Gastrocnemius medialis (tissue), 4 donors: ENCODE measurements around the gene USP7. TPM values are rescaled to one million over a fixed set of nuclear protein-coding genes. Genes with fewer than 3 reads are reported as not detected.

Experiments
- ATAC-seq, 2 donors: fragments of 150-250 bp; one replicate each; pipeline ENCODE4 v1.9.1; 2016
- DNase-seq, 2 donors: peaks; one replicate each; pipeline ENCODE4 v3.0.0-alpha.2; 2019
- H3K27ac ChIP-seq, 4 donors: fragments of 200-600 bp; sonication (generic); 1 replicate in 1 of 4; 2 replicates in 3 of 4; pipeline ENCODE4 v1.5.1; 2016 to 2018; ENCODE audit warnings: mild to moderate bottlenecking in 2 of 4, moderate library complexity in 1 of 4
- H3K27me3 ChIP-seq, 3 donors: fragments of 200-600 bp; sonication (generic) in 2 of 3; 1 replicate in 1 of 3; 2 replicates in 2 of 3; pipeline versions ENCODE4 v1.5.1 to v1.6.0; 2016 to 2019; ENCODE audit warnings: mild to moderate bottlenecking in 1 of 3, moderate library complexity in 1 of 3
- H3K36me3 ChIP-seq, 2 donors: fragments of 200-600 bp; sonication (generic) in 1 of 2; one replicate each; pipeline ENCODE4 v1.5.1; 2017 to 2018
- H3K4me1 ChIP-seq, 2 donors: fragments of 200-600 bp; sonication (generic) in 1 of 2; one replicate each; pipeline ENCODE4 v1.5.1; 2016 to 2017; ENCODE audit warnings: mild to moderate bottlenecking in 2 of 2
- H3K4me3 ChIP-seq, 4 donors: fragments of 200-600 bp; sonication (generic) in 3 of 4; 1 replicate in 1 of 4; 2 replicates in 3 of 4; pipeline ENCODE4 v1.5.1; 2016 to 2019; ENCODE audit warnings: mild to moderate bottlenecking in 2 of 4
- H3K9me3 ChIP-seq, 3 donors: fragments of 200-600 bp; sonication (generic) in 2 of 3; 1 replicate in 1 of 3; 2 replicates in 2 of 3; pipeline ENCODE4 v1.5.1; 2016 to 2019
- POLR2A ChIP-seq, 2 donors: fragments of 450-650 bp; IDR thresholded peaks; one replicate each; pipeline ENCODE4 v1.6.1; 2017; ENCODE audit warnings: antibody characterized with exemption in 2 of 2, mild to moderate bottlenecking in 2 of 2, moderate library complexity in 2 of 2
- in situ Hi-C, 4 donors: fragments of 200-750 bp; cut with MboI; loops; one replicate each; pipeline versions ENCODE4 v1.15.0 to v1.8.0; 2017; ENCODE audit warnings: low sequenced_read_pairs in 4 of 4
- intact Hi-C: fragments of 100-400 bp; cut with DNase I; formaldehyde crosslinking; loops from one replicate; pipeline ENCODE4 v1.15.1; 2023; ENCODE audit warnings: low total_unique reads
- total RNA-seq, 4 donors: library from RNA; depleted of rRNA; stranded (reverse); fragments of >200 nt; gene quantifications; one replicate each; pipeline versions ENCODE4 v1.1.0 to v1.2.3, GENCODE V29; 2016
- TF ChIP-seq, protein P1 (sequence below), 5 experiments: fragments of 450-650 bp in 3 of 5; fragments of 200-600 bp in 2 of 5; sonication (generic) in 2 of 5; IDR thresholded peaks in 4 of 5; conservative IDR thresholded peaks in 1 of 5; 1 replicate in 4 of 5; 2 replicates in 1 of 5; pipeline ENCODE4 v1.5.1; 2016 to 2019; ENCODE audit warnings: antibody characterized with exemption in 5 of 5, mild to moderate bottlenecking in 3 of 5, moderate library complexity in 3 of 5

Gene USP7
- total RNA-seq, 4 donors from 2014 or later = 79.7 to 99.2 (median 85.6) TPM

DNA sequence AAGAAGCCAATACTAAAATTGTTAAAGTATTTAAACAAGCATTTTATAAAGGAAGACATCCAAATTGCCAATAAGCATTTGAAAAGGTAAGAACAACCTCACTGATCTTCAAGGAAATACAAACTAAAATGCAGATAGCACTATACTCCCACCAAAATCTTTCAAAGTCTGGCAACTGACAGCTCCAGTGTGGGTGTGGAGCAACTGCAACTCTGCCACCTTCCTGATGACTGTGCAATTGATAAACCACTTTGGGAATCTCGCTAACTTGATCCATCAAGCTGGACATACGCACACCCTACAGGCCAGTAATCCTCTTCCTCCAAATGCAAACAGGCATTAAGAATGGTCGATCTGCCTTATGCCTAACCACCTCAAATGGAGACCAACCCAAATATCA lies 49.6 kb downstream of the USP7 start:
- H3K9me3 ChIP-seq = no peaks in the 10 kb centered on the region
- DNase-seq = no peak
- H3K4me1 ChIP-seq = no peaks in the 10 kb centered on the region
- no peak for ATAC-seq
- in situ Hi-C loops = no loop called here
- no peak overlapping the region for H3K27ac ChIP-seq
- peaks cover 0 to 78% of the 10 kb centered on the region in 2 donors for H3K36me3 ChIP-seq
- H3K4me3 ChIP-seq = no peak overlapping the region
- H3K27me3 ChIP-seq = no peaks in the 10 kb centered on the region
- intact Hi-C loops = no loop called here
- TF ChIP-seq, protein P1, sequence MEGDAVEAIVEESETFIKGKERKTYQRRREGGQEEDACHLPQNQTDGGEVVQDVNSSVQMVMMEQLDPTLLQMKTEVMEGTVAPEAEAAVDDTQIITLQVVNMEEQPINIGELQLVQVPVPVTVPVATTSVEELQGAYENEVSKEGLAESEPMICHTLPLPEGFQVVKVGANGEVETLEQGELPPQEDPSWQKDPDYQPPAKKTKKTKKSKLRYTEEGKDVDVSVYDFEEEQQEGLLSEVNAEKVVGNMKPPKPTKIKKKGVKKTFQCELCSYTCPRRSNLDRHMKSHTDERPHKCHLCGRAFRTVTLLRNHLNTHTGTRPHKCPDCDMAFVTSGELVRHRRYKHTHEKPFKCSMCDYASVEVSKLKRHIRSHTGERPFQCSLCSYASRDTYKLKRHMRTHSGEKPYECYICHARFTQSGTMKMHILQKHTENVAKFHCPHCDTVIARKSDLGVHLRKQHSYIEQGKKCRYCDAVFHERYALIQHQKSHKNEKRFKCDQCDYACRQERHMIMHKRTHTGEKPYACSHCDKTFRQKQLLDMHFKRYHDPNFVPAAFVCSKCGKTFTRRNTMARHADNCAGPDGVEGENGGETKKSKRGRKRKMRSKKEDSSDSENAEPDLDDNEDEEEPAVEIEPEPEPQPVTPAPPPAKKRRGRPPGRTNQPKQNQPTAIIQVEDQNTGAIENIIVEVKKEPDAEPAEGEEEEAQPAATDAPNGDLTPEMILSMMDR (IDR thresholded peaks at IDR 0.05 in 4 of 5, conservative IDR thresholded peaks at IDR 0.05 in 1 of 5) = no peak
- TF ChIP-seq POLR2A (IDR thresholded peaks at IDR 0.05) = no peak

DNA sequence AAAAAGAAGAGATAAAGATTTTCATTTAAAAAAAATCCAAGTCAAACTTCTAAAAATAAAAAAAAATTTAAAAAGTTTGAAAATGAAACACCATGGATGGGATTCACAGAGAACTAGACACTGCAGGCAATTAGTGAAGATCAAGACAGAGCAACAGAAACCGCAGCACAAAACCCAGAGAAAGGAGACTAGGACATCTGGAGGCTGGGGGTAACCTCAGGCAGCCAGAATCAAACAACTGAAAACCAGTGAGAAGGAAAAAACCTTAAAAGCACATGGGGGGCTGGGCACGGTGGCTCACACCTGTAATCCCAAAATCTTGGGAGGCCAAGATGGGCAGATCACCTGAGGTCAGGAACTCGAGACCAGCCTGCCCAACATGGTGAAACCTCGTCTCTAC lies 50.9 kb downstream of the USP7 start:
- H3K27me3 ChIP-seq = no peaks in the 10 kb centered on the region
- H3K9me3 ChIP-seq = no peaks in the 10 kb centered on the region
- ATAC-seq = no peak
- H3K36me3 ChIP-seq = peaks cover 0 to 78% of the 10 kb centered on the region in 2 donors
- in situ Hi-C loops = no loop called here
- no peak for DNase-seq
- H3K4me3 ChIP-seq = no peak overlapping the region
- no peaks in the 10 kb centered on the region for H3K4me1 ChIP-seq
- intact Hi-C loops = no loop called here
- H3K27ac ChIP-seq = no peak overlapping the region
- no peak for TF ChIP-seq POLR2A (IDR thresholded peaks at IDR 0.05)
- TF ChIP-seq, protein P1 (IDR thresholded peaks at IDR 0.05 in 4 of 5, conservative IDR thresholded peaks at IDR 0.05 in 1 of 5) = no peak

DNA sequence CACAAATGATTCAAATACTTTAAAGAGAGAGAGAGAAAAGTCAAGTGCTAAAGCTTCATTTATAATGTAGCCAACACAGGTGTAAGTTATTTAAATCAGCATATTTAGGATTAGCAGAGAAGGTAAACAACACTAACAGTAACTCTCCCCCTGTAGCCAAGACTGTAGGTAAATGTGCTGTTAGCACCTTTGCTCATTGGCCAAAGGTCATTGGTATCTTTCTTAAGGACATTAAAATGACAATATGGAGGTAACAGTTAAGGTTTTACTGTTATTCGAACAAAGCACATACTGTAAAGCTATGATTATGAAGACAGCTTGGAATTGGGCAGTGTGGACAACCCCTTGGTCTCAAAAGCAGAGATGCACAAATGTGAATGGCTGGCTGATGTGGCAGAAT lies 52.9 kb downstream of the USP7 start:
- H3K4me3 ChIP-seq = no peak overlapping the region
- DNase-seq (no peak), ATAC-seq (no peak)
- TF ChIP-seq, protein P1 (IDR thresholded peaks at IDR 0.05 in 4 of 5, conservative IDR thresholded peaks at IDR 0.05 in 1 of 5) = no peak
- TF ChIP-seq POLR2A (IDR thresholded peaks at IDR 0.05) = no peak
- no peaks in the 10 kb centered on the region for H3K27me3 ChIP-seq
- in situ Hi-C loops (no loop called here), intact Hi-C loops (no loop called here)
- no peaks in the 10 kb centered on the region for H3K9me3 ChIP-seq
- H3K36me3 ChIP-seq = peaks cover 0 to 77% of the 10 kb centered on the region in 2 donors
- H3K27ac ChIP-seq = no peak overlapping the region
- H3K4me1 ChIP-seq = no peaks in the 10 kb centered on the region

DNA sequence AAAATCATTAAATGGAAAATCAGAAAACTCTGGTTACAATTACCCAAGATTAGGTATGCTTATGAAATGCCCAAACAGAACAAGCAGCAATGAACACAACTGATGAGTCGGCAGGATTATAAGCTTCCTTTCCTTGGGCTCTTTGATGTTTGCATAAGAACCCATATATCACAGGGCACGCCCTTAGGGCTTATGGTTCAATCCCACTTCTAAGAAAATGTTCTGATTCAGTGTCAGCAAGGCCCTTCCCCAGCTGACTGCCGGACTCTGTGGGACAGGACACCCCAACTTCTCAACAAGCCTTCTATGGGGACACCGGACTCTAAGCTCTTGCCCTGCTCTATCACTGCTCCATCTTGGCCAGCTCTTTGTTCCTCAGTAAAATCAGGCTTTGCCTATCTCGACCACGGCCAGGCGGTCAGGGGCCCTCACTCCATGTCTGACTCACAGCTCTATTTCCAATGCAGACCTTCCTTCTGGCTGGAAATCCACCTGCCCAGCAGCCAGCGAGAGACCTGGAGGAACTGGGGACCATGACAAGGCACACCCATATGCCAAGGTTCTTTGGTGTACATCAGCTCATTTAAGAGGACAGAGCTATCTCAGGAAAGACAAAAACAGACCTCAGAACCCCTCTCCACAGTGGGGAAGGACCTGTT lies 54.8 kb downstream of the USP7 start:
- Histone ChIP-seq H3K9me3 (no peaks in the 10 kb centered on the region), H3K4me1 (no peaks in the 10 kb centered on the region), H3K4me3 (no peak overlapping the region), H3K27me3 (no peaks in the 10 kb centered on the region), H3K36me3 (peaks cover 0 to 80% of the 10 kb centered on the region in 2 donors), H3K27ac (peak overlapping the region in 1 of 4 donors; percentile 30)
- TF ChIP-seq POLR2A (IDR thresholded peaks at IDR 0.05) = no peak
- TF ChIP-seq, protein P1 (IDR thresholded peaks at IDR 0.05 in 4 of 5, conservative IDR thresholded peaks at IDR 0.05 in 1 of 5) = no peak
- intact Hi-C loops (no loop called here), in situ Hi-C loops (loop anchor here in 1 of 4 donors (10.0 kb wide), 1 partner anchor 46 kb away; no protein-coding TSS in a partner anchor)
- DNase-seq = peak in 1 of 2 donors; percentile 30
- peak; percentile 17 to 34 for ATAC-seq
